GM18907 (cell line): ENCODE data around the gene AUNIP.
"Not testable (repeated sequence)": the region's sequence is repeated elsewhere in the genome, so short reads cannot be mapped to it uniquely, and the experiment has no call there.

Experiments
- ATAC-seq: cut with Tn5 transposase; IDR thresholded peaks from one replicate; pipeline ENCODE4 v1.9.1; 2021; ENCODE audit warnings: mild to moderate bottlenecking, moderate library complexity; ENCODE audit not compliant: unreplicated experiment

AUNIP gene

DNA sequence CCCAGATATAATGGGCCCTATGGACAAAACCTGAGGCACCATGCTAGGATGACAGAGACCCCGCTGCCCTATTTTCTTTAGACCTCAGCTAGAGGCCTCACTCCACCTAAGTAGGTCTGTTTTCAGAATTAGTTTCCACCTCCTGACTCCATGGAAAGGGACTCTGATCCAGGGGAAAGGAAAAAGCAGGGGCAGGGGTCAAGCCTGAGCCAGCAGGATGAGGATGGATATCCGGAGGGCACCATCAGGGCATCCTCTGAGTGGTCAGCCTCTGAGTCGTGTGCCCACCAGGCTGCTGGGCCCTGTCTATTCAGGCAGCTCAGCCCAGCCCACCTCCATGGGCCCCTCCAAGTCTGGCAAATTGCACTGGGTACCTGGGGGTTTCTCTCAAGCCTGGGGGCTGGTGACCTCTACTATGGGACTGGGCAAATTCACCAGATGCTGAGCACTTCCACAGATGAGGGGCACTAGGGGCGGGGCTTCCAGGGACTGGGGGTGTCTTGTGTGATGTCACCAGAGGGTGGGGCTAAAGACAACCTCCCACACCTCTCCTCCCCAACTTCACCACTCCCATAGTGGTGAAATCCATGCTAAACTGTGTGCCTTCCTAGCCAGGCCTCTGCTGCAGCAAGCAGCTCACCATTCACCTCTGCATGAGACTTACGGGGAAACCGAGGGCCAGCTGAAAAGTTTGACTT is 10.8 kb upstream of the AUNIP start:
- ATAC-seq = no peak

DNA sequence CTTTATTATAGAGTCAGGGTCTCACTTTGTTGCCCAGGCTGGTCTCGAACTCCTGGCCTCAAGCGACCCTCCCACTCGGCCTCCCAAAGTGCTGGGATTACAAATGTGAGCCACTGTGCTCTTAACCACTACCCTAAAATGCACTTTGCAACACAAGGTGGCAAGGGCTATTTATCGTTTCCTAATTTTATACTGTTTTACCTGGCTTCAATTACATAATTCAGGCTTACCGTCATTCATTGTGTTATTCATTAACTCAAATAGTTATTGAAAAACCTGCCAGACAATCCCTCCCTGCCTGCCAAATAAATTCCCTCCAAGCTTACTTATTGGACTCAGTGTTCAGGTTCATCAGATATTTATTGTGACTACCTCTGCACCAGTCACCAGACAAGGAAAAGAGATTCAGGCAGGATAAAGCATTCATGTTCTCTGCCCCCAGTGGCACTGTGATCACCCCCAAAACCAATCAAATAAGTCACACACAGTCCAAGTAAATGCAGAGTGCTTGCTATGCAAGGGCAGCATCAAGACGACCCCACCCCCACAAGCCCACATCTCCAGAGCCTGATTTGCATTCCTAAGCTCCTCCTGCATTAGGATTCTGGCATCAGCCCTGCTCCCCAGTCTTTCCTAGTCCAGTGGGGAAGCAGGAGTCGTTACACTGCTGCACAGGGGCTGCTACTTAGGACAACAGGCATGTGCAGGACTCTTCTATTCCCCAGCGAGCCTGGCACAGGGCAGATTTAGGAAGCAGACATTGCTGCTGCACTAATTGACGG is 8.1 kb upstream of the AUNIP start:
- ATAC-seq = no peak

DNA sequence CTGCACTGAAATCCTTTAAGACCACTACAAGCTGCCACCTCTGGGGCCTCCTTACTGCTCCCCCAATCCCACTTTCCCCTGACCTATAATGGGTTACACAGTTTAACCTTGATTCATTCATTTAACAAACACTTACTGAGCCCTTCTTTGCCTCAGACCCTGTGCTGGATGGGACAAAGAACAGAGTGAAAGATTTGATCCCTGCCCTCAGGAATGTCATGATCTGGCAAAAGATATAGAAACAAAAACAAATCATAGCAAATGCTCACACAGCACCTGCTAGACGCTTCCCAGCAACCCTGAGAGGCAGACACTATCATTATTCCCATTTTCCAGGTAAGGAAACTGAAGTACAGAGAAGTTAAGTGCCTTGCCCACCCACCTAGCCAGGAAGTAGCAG is 7.0 kb upstream of the AUNIP start:
- ATAC-seq = no peak

DNA sequence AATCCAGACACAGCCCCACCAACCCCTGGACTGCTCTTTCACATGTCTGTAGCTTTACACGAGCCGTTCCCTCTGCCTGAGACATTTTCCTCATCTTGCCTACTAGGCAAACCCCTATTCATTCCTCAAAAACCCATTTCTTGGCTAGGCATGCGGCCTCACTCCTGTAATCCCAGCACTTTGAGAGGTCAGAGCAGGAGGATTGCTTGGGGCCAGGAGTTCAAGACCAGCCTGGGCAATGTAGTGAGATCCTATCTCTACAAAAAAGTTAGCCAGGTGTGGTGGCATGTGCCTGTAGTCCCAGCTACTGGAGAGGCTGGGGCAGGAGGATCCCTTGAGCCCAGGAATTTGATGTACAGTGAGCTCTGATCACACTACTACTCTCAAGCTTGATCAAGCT is 5.2 kb upstream of the AUNIP start:
- ATAC-seq = no peak

DNA sequence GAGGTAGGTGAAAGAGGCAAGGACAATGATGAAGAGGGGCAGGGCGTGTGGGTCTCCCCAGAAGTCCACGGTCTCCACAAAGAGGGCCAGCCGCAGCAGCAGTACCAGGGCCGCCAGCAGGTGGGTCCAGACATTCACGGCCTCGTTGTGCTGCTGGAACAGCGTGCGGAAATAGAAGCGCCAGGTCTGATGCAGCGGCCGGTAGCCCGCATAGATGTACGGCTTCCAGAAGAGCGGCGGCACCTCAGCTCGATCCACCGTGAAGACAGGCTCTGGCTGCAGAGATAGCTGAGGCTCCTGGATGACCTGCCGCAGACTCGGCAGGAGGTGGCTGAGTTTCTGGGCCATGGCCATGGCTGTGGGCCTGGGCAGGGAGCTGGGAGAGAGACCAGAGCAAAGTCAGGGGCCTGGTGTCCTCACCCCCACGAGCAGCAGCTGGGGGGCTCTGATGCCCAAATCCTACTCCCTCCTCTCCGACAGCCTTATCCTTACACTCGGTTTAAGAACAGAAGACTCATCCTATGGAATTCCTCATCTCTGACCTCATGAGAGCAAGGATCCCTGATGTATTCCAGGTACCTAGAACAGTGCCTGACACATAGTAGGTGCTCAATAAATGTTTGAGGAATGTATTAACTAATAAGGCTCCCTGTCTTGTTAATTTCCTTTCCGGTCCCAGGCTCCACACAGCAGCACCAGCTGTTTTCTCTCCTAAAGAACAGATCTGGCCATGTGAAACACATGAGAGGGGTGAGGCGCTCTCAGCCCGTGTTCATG is 4.4 kb upstream of the AUNIP start:
- no peak for ATAC-seq

DNA sequence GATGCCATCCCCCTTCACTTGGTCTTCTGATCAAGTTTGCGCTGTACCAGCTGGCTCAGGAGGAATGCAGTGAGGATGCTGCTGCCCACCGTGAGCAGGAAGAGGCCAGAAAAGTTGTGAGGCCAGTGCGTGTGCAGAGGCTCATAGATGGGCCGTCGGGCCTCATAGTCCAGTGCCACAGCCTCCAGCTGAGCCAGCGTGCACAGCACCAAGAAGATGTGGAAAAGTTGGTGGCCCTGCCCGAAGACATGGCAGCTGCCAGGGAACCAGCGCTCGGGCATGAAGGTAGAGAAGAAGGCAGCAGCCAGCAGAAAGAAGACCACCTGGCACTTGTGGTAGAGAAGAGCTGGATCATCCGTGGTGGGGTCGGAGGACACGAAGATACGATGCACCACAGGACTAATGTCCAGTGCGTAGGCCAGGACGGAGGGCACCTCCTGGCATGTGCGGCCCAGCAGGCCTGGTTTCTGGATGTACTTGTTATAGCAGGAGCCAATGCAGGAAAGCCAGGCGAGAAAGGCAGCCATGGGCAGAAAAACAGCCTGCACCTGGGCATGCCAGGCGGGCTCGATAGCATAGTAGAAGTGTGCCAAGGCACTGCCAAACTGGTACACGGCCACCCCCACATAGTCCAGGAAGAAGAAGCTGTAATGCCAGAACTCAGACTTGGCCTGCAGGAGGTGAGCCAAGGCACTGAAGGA is 3.7 kb upstream of the AUNIP start:
- ATAC-seq = no peak

DNA sequence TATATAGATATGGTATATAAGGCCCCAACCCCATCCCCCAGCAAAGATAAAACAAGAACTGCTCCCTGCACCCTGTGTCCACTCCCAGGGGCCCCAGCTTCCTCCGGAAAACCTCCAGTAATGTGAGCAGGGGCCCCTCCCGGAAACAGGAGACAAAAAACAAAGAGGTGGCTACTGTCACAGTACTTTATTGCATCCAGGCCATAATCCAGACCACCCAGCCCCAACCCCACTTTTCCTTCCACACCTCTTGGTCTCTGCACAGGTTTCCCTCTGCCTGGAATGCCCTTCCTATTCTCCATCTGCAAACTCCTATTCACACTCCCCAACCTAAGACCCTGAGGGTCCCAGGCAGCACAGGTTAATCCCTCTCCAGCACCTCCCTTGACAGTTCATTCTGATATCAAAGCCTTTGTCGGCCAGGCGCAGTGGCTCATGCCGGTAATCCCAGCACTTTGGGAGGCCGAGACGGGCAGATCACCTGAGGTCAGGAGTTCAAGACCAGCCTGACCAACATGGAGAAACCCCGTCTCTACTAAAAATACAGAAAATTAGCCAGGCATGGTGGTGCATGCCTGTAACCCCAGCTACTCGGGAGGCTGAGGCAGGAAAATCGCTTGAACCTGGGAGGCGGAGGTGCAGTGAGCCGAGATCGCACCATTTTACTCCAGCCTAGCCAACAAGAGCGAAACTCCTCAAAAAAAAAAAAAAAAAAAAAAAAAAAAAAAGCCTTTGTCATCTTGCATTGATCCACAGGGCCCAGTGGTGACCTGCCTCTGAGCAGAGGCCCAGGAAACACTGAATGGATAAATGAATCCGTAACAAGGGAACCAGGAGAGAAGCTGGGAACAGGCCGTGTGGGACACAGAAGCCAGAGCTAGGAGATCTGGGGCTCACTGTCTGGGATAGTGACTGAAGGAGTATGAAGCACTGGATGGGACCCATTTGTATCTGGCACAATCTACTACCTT is 2.3 kb upstream of the AUNIP start:
- ATAC-seq = no peak

DNA sequence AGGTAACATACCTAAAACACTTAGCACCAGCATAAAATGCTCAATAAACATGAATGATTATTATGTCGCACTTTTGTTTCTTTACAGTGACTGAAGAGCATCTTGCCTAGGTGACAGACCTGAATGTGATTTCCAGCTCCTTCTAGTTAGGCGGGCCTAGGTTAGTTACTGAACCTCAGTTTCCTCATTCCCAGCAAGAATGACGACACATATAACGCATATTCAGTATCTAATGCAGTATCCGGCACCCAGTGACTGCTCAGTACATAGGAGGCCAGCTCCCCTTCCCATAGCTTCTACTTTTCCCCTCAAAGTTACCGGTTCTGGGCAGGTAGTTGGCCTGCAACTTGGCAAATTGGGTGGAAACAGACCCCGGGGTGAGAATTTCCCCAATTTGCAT is 763 bp downstream of the AUNIP start:
- ATAC-seq = no peak

DNA sequence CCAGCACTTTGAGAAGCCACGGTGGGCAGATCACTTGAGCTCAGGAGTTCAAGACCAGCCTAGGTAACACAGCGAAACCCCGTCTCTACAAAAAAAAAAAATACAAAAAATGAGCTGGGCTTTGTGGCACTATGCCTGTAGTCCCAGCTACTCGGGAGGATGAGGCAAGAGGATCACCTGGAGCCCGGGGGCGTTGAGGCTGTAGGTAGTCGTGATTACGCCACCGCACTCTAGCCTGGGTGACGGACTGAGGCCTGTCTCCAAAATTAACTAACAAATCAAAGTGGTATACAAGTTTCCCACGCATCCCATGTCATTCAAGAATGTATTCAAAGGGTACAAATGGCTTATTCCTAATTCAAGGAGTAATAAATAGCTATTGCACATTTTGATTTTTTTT is 2.4 kb downstream of the AUNIP start:
- no peak for ATAC-seq

DNA sequence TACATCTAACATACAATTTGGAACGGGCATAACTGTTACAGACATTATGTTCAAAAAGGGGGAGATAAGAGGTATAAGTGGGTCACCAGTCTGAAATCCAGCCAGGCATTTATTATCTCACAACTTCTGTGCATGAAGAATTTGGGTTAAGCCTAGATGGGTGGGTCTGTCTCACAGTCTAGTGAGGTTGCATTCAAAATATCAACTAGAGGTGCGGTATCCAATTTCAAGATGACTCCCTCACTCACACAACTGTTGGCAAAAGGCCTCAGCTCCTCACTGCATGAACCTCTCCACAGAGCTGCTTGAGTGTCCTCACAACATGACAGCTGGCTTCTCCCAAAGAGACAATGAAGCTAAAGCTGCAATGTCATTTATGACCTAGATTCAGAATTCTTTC is 4.7 kb downstream of the AUNIP start:
- ATAC-seq = no peak

DNA sequence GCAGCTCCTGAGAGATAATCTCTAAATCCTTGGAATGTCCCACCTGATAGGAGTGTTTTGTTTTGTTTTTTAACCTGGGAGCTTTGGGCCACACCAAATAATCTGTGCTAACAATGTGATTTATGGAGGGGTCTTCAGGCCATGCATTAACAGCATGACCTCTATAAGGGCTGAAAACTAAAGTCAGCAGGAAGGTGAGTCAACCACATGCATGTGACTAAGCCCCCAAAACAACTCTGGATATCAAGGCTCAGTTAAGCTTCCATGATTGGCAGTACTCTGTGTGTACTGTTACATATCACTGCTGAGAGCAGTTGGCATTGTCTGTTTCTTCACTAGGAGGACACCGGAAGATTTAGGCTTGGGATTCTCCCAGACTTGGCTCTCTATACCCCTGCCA is 10.7 kb downstream of the AUNIP start:
- no peak for ATAC-seq

DNA sequence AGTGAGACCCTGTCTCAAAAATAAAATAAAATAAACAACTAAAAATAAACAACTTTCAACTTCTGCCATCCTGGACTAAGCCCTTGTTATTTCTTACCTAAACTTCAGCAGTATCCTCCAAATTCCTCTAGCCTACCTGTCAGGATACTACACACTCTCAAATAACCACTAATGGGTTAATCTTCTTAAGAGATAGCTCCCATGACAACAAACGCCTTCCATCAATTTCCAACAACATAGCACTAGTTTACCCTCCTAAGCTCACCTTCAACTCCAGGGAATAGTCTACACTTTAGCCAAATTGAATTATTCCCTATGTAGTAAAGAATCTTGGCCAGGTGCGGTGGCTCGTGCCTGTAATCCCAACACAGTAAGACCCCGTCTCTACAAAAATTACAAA is 11.3 kb downstream of the AUNIP start:
- ATAC-seq = no peak

DNA sequence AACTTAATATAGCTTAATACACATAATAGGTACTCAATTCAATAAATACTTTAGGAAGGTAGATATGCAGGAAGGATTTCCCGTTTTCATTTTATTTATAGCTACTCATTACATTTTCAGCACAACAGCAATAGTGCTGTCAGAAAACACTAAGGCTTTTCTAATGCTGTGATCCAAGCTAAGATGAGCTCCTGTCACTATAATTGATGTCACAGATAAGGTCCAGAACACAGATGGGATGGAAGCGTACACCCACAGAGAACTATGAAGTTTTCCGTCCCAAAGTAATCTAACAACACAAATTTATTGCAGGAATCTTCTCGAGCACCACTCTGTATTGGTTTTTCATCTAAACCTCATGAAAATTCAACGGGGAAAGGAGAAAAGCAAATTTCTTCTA is 13.6 kb downstream of the AUNIP start:
- no peak for ATAC-seq

DNA sequence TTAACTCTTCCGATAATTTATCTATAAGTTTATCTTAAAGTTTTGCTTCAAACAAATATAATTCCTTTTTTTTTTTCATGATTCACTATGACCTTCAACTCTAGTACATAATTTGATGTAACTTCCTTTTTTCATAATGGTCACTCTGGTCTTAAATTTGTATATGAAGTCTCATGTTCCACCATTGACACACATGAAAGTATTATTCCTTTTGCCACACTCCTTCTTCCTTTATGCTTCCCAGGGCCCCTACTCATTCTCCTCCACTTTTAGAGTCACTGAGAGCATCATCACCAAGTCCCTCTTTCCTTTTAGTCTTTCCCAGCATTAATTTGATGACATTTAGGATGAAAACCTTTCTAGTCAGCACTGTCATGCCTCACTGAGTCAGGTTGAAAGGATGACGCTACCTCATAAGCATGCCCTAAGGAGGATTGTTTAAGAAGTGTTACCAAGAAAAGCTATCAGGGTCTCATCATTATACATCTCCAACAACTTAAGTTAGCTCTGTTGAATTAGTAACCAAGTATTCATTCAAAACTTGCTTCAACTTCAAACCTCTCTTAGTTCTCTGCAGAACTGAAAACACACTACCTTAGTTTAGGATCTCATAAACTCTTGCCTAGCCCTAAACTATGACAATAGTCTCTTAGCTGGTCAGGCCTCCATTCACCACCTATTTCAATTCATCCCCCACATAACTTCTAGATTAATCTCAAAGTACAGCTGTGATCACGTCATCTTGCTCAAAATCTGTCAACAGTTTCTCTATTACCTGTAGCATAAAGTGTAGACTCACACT is 14.5 kb downstream of the AUNIP start:
- ATAC-seq = no peak

DNA sequence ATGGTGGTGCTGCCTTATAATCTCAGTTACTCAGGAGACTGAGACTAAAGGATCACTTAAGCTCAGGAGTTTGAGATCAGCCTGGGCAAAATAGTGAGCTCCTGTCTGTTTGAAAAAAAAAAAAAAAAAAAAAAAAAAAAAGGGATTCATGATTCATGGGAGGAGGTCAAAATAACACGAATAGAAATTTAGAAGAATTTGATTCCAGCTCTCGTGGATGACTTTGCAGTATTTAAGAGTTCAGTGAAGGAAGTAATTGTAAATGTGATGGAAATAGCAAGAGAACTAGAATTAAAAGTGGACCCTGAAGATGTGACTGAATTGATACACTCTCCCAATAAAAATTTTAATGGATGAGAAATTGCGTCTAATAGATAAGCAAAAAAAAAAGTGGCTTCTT is 15.8 kb downstream of the AUNIP start:
- no peak for ATAC-seq

DNA sequence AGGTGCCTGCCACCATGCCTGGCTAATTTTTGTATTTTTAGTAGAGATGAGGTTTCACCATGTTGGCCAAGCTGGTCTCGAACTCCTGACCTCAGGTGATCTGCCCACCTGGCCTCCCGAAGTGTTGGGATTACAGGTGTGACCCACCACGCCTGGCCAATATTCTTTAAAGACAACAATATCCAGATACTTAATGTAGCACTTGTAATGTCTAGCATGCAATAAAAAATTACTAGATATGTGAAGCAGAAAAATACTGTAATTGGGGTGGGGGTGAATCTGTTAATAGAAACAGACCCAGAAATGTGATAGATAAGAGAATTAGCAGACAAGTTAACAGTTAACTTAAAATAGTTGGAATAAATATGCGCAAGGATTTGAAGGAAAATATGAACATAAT is 19.4 kb downstream of the AUNIP start:
- ATAC-seq = not testable (repeated sequence)

DNA sequence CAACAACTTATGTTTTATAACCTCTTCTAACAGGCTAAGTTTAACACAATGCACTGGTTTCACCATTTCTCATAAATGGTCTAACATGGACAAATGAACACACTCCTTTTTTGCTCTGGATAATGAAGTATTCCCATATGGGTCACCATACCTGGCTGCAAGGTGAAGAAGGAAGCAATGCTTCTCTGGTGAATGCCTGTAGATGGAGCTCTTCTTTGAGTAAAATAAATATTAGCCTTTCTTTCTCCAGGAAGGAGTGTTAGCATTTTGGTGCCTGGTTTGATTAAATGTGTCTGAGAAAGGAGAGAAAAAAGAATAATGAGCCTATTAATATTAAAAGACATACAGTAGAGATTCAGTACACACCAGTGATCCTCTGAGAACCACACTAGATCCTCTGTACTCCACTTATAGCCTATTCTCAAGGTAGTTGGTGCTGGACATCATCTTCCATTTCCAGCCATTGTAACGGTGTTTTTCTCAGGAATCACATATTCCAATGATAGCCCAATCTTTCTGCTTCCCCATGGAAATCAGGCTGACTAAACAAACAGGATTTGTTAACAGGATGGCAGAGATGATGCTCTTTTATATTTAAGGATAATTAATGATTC is 21.9 kb downstream of the AUNIP start:
- no peak for ATAC-seq

DNA sequence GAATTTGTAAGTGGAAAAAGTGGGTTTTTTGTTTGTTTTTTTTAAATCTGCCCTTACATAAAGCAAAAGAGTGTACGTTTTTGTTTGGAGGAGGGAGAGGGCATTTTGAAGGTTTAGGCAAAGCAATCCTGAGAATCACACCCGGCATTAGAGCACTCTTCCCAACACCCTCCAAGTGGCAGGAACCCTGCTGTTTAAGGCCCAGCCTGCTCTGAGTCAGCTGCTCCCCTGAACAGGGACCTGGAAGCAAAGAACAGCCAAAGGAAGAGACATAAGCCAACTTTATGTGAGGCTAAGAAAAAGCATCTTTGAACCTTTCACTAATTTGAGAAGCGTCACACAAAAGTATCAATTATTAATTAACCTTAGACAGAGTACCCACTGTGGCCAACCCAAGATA is 22.6 kb downstream of the AUNIP start:
- no peak for ATAC-seq

DNA sequence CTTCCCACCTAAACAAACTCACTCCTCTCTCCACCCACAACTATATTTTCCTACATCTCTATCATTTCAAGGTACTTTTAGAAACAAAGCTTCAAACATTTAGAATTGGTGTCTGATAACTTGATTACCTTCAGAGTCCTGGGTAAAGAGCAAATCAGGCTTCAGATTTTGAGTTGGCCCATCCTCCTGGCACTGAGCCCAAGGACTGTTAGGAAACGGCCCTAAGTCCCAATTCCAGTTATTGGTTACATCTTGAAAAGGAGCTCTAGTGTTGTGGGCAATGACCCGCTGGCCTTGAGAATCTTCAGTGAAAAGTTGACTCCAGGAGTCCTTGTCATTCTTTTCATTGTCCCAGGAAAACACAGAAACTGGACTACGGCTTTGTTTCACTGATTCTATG is 24.4 kb downstream of the AUNIP start:
- no peak for ATAC-seq
